SK-N-SH treated with all-trans-retinoic acid at 6 μM for 48 hours (cell line): Measurements from ENCODE around the gene XK.

ENCODE experiments used
- ATAC-seq: fragments of 200-7000 bp; cut with Tn5 transposase; 3 replicates; pipeline ENCODE4 v1.9.1; 2020; ENCODE audit warnings: mild to moderate bottlenecking, moderate library complexity
- BACH2 ChIP-seq: fragments of 250-450 bp; sonication (Bioruptor Pico); IDR thresholded peaks from 2 replicates; pipeline ENCODE4 v1.9.0; 2021; ENCODE audit warnings: mild to moderate bottlenecking, borderline replicate concordance
- CSDC2 ChIP-seq: fragments of 250-450 bp; sonication (Bioruptor Pico); IDR thresholded peaks from 2 replicates; pipeline ENCODE4 v1.5.0; 2020; ENCODE audit warnings: mild to moderate bottlenecking, moderate library complexity
- GLIS3 ChIP-seq: fragments of 250-450 bp; sonication (Bioruptor Pico); IDR thresholded peaks from 2 replicates; pipeline ENCODE4 v1.5.0; 2020; ENCODE audit warnings: mild to moderate bottlenecking, moderate library complexity
- PPARA ChIP-seq: fragments of 250-450 bp; sonication (Bioruptor Pico); IDR thresholded peaks from 2 replicates; pipeline ENCODE4 v1.5.0; 2020; ENCODE audit warnings: mild to moderate bottlenecking, borderline replicate concordance
- RARB ChIP-seq: fragments of 250-450 bp; sonication (Bioruptor Pico); IDR thresholded peaks from 2 replicates; pipeline ENCODE4 v1.8.0; 2021; ENCODE audit warnings: mild to moderate bottlenecking, moderate library complexity
- SNAI2 ChIP-seq: fragments of 250-450 bp; sonication (Bioruptor Pico); IDR thresholded peaks from 2 replicates; pipeline ENCODE4 v1.5.0; 2020; ENCODE audit warnings: mild to moderate bottlenecking, moderate library complexity
- TCF4 ChIP-seq: fragments of 250-450 bp; sonication (Bioruptor Pico); IDR thresholded peaks from 2 replicates; pipeline ENCODE4 v1.8.0; 2021; ENCODE audit warnings: mild to moderate bottlenecking, moderate library complexity, borderline replicate concordance
- TOX ChIP-seq: fragments of 250-450 bp; sonication (Bioruptor Pico); IDR thresholded peaks from 2 replicates; pipeline ENCODE4 v1.8.0; 2021; ENCODE audit warnings: mild to moderate bottlenecking, moderate library complexity, borderline replicate concordance
- ZC3H10 ChIP-seq: fragments of 250-450 bp; sonication (Bioruptor Pico); IDR thresholded peaks from 2 replicates; pipeline ENCODE4 v1.5.1; 2021; ENCODE audit warnings: mild to moderate bottlenecking, moderate library complexity
- ZFP3 ChIP-seq: fragments of 250-450 bp; sonication (Bioruptor Pico); IDR thresholded peaks from 2 replicates; pipeline ENCODE4 v1.5.0; 2020; ENCODE audit warnings: mild to moderate bottlenecking, moderate library complexity
- ZFP30 ChIP-seq: fragments of 450-650 bp; formaldehyde crosslinking; IDR thresholded peaks from 2 replicates; pipeline ENCODE4 v1.5.0; 2022; ENCODE audit warnings: mild to moderate bottlenecking, moderate library complexity
- ZNF565 ChIP-seq: fragments of 450-650 bp; formaldehyde crosslinking; conservative IDR thresholded peaks from 2 replicates; pipeline ENCODE4 v1.5.0; 2020; ENCODE audit warnings: low read depth, mild to moderate bottlenecking, moderate library complexity
- ZNF70 ChIP-seq: fragments of 450-650 bp; formaldehyde crosslinking; IDR thresholded peaks from 2 replicates; pipeline ENCODE4 v1.5.0; 2020; ENCODE audit warnings: mild to moderate bottlenecking, moderate library complexity
- ZNF8 ChIP-seq: fragments of 450-650 bp; formaldehyde crosslinking; IDR thresholded peaks from 2 replicates; pipeline ENCODE4 v1.5.0; 2020; ENCODE audit warnings: mild to moderate bottlenecking, moderate library complexity
- TF ChIP-seq, protein P1 (sequence below): fragments of 250-450 bp; sonication (Bioruptor Pico); IDR thresholded peaks from 2 replicates; pipeline ENCODE4 v1.5.1; 2021; ENCODE audit warnings: mild to moderate bottlenecking, moderate library complexity
- TF ChIP-seq, protein P2 (sequence below): fragments of 250-450 bp; sonication (Bioruptor Pico); IDR thresholded peaks from 2 replicates; pipeline ENCODE4 v1.8.0; 2021; ENCODE audit warnings: low read depth, mild to moderate bottlenecking, moderate library complexity, borderline replicate concordance
- TF ChIP-seq, protein P3 (sequence below): fragments of 250-450 bp; sonication (Bioruptor Pico); IDR thresholded peaks from 2 replicates; pipeline ENCODE4 v1.8.0; 2020; ENCODE audit warnings: mild to moderate bottlenecking, moderate library complexity, borderline replicate concordance
- TF ChIP-seq, protein P4 (sequence below): fragments of 250-450 bp; sonication (Bioruptor Pico); IDR thresholded peaks from 2 replicates; pipeline ENCODE4 v1.5.0; 2020; ENCODE audit warnings: mild to moderate bottlenecking, moderate library complexity

XK gene, protein sequence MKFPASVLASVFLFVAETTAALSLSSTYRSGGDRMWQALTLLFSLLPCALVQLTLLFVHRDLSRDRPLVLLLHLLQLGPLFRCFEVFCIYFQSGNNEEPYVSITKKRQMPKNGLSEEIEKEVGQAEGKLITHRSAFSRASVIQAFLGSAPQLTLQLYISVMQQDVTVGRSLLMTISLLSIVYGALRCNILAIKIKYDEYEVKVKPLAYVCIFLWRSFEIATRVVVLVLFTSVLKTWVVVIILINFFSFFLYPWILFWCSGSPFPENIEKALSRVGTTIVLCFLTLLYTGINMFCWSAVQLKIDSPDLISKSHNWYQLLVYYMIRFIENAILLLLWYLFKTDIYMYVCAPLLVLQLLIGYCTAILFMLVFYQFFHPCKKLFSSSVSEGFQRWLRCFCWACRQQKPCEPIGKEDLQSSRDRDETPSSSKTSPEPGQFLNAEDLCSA

DNA sequence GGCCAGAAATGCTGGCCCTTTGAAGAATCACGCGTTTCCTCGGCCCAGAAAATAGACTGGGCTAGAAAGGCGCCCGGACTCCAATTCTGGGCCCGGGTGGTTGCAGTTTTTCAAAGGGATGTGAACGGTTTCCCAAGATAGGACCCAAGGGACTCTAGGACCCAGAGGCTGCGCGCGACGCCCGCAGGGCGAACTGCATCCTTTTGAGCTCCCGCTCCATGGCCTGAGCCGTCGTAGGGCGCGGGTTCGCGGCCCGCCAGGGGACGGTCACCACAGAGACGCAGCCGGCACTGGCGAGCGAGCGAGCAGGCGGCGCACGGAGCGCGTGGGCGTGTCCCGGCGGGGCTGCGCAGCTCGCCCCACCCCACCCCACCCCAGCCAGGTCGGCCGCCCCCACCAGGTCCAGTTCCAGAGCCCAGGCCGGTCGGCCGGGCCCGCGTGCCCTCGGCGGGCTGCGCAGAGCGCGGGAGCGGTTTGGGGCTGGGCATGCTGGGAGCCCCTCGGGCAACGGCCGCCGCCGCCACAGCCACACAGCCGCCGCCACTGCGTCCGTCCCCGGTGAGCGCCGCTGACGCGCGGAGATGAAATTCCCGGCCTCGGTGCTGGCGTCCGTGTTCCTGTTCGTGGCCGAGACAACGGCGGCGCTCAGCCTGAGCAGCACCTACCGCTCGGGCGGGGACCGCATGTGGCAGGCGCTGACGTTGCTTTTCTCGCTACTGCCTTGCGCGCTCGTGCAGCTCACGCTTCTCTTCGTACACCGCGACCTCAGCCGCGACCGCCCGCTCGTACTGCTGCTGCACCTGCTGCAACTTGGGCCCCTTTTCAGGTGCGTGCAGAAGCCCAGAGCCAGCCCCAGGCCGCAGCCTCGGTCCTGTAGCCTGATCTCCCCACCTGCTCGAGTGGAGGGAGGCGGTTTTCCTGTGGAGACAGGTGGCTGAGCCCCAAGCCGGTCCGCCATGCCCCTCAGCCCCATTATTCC, at the start of gene XK:
TSS of gene XK (plus strand) at position 411 of the 979 bp plus-strand sequence. CDS start at position 582, 171 bp downstream.
- ATAC-seq, result peak; percentile 67
- no peak for TF ChIP-seq ZFP30
- peak; percentile 73; the same call in 1 of the 2 replicates for TF ChIP-seq ZFP3 (CRISPR knock-in tag)

DNA sequence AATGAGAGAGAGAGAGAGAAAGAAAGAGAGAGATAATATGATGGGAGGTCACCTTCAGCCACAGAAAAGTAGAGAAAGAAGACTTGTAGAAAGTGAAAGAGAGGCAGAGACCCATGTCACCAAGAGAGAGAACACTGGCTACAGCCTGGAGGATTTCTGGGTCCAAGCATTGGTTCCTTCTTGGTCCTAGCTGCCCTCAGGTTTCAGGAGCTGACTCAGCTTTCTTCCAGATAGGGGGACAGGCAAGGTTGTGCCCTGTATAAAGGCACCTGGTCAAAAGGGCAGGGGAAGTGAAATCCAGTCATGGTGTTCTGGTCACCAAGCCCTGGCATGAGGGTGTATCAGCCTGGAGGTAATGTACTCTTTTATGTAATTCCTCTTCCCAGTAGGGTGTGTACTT, 47.5 kb upstream of the XK start:
- no peak for ATAC-seq
- TF ChIP-seq, protein P1, sequence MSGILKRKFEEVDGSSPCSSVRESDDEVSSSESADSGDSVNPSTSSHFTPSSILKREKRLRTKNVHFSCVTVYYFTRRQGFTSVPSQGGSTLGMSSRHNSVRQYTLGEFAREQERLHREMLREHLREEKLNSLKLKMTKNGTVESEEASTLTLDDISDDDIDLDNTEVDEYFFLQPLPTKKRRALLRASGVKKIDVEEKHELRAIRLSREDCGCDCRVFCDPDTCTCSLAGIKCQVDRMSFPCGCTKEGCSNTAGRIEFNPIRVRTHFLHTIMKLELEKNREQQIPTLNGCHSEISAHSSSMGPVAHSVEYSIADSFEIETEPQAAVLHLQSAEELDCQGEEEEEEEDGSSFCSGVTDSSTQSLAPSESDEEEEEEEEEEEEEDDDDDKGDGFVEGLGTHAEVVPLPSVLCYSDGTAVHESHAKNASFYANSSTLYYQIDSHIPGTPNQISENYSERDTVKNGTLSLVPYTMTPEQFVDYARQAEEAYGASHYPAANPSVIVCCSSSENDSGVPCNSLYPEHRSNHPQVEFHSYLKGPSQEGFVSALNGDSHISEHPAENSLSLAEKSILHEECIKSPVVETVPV (CRISPR knock-in tag), result no peak

DNA sequence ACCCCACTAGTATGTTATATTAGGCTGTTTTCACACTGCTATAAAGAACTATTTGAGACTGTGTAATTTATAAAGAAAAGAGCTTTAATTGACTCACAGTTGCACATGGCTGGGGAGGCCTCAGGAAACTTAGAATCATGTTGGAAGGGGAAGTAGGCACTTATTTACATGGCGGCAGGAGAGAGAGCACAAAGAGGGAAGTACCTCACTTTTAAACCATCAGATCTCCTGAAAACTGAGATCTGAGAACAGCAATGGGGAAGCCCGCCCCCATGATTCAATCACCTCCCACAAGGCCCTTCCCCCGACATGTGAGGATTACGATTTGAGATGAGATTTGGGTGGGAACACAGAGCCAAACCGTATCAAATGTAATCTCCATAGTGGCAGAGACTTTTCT, 45.4 kb upstream of the XK start:
- TF ChIP-seq ZNF70 (CRISPR knock-in tag) (no peak), ZC3H10 (no peak), GLIS3 (CRISPR knock-in tag) (no peak), RARB (CRISPR knock-in tag) (no peak), TOX (CRISPR knock-in tag) (no peak), BACH2 (CRISPR knock-in tag) (no peak), ZNF8 (CRISPR knock-in tag) (no peak), SNAI2 (CRISPR knock-in tag) (no peak), PPARA (no peak), CSDC2 (CRISPR knock-in tag) (no peak), TCF4 (CRISPR knock-in tag) (no peak), ZFP30 (no peak), ZNF565 (CRISPR knock-in tag) (no peak)
- TF ChIP-seq, protein P2, sequence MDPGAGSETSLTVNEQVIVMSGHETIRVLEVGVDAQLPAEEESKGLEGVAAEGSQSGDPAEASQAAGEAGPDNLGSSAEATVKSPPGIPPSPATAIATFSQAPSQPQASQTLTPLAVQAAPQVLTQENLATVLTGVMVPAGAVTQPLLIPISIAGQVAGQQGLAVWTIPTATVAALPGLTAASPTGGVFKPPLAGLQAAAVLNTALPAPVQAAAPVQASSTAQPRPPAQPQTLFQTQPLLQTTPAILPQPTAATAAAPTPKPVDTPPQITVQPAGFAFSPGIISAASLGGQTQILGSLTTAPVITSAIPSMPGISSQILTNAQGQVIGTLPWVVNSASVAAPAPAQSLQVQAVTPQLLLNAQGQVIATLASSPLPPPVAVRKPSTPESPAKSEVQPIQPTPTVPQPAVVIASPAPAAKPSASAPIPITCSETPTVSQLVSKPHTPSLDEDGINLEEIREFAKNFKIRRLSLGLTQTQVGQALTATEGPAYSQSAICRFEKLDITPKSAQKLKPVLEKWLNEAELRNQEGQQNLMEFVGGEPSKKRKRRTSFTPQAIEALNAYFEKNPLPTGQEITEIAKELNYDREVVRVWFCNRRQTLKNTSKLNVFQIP (CRISPR knock-in tag), result no peak
- TF ChIP-seq, protein P3, sequence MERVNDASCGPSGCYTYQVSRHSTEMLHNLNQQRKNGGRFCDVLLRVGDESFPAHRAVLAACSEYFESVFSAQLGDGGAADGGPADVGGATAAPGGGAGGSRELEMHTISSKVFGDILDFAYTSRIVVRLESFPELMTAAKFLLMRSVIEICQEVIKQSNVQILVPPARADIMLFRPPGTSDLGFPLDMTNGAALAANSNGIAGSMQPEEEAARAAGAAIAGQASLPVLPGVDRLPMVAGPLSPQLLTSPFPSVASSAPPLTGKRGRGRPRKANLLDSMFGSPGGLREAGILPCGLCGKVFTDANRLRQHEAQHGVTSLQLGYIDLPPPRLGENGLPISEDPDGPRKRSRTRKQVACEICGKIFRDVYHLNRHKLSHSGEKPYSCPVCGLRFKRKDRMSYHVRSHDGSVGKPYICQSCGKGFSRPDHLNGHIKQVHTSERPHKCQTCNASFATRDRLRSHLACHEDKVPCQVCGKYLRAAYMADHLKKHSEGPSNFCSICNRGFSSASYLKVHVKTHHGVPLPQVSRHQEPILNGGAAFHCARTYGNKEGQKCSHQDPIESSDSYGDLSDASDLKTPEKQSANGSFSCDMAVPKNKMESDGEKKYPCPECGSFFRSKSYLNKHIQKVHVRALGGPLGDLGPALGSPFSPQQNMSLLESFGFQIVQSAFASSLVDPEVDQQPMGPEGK (CRISPR knock-in tag), result no peak
- TF ChIP-seq, protein P1 (CRISPR knock-in tag), result no peak
- TF ChIP-seq, protein P4, sequence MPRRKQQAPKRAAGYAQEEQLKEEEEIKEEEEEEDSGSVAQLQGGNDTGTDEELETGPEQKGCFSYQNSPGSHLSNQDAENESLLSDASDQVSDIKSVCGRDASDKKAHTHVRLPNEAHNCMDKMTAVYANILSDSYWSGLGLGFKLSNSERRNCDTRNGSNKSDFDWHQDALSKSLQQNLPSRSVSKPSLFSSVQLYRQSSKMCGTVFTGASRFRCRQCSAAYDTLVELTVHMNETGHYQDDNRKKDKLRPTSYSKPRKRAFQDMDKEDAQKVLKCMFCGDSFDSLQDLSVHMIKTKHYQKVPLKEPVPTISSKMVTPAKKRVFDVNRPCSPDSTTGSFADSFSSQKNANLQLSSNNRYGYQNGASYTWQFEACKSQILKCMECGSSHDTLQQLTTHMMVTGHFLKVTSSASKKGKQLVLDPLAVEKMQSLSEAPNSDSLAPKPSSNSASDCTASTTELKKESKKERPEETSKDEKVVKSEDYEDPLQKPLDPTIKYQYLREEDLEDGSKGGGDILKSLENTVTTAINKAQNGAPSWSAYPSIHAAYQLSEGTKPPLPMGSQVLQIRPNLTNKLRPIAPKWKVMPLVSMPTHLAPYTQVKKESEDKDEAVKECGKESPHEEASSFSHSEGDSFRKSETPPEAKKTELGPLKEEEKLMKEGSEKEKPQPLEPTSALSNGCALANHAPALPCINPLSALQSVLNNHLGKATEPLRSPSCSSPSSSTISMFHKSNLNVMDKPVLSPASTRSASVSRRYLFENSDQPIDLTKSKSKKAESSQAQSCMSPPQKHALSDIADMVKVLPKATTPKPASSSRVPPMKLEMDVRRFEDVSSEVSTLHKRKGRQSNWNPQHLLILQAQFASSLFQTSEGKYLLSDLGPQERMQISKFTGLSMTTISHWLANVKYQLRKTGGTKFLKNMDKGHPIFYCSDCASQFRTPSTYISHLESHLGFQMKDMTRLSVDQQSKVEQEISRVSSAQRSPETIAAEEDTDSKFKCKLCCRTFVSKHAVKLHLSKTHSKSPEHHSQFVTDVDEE (CRISPR knock-in tag), result no peak

More for the DNA sequence above, 45.4 kb upstream of the XK start:
- ATAC-seq, result no peak
